HepG2 (cell line): ENCODE measurements around the gene SLC19A3. TPM values are rescaled to one million over a fixed set of nuclear protein-coding genes. Genes with fewer than 3 reads are reported as not detected.

Experiments
- CERS6 ChIP-seq: sonication (generic); formaldehyde crosslinking; IDR thresholded peaks from 2 replicates; pipeline ENCODE4 v1.5.0; 2020; ENCODE audit warnings: missing genetic modification reagents
- GFI1 ChIP-seq: sonication (generic); formaldehyde crosslinking; IDR thresholded peaks from 2 replicates; pipeline ENCODE4 v1.5.0; 2020; ENCODE audit warnings: missing genetic modification reagents, mild to moderate bottlenecking, borderline replicate concordance
- HMG20A ChIP-seq: IDR thresholded peaks from 2 replicates; pipeline ENCODE4 v1.6.1; 2016; ENCODE audit warnings: borderline replicate concordance
- HMGXB4 ChIP-seq, 2 experiments: sonication (generic) in 1 of 2; formaldehyde crosslinking in 1 of 2; IDR thresholded peaks; 2 replicates each; pipeline versions ENCODE4 v1.4.0 to v1.6.1; 2018 to 2020; ENCODE audit warnings: missing genetic modification reagents in 2 of 2, borderline replicate concordance in 1 of 2, low read depth in 1 of 2, mild to moderate bottlenecking in 1 of 2, missing biosample characterization in 1 of 2
- HOXA9 ChIP-seq: sonication (generic); formaldehyde crosslinking; IDR thresholded peaks from 2 replicates; pipeline ENCODE4 v1.8.1; 2022; ENCODE audit warnings: missing genetic modification reagents, mild to moderate bottlenecking, moderate library complexity, borderline replicate concordance
- IKZF5 ChIP-seq: IDR thresholded peaks from 2 replicates; pipeline ENCODE4 v1.6.1; 2018; ENCODE audit warnings: missing genetic modification reagents, mild to moderate bottlenecking, missing compliant biosample characterization
- KDM2A ChIP-seq: sonication (generic); formaldehyde crosslinking; IDR thresholded peaks from 2 replicates; pipeline ENCODE4 v1.4.0; 2020; ENCODE audit warnings: low read depth, missing genetic modification reagents, borderline replicate concordance
- MTF2 ChIP-seq: sonication (generic); formaldehyde crosslinking; IDR thresholded peaks from 2 replicates; pipeline ENCODE4 v1.5.0; 2020; ENCODE audit warnings: missing genetic modification reagents, borderline replicate concordance
- NCOA5 ChIP-seq: sonication (generic); formaldehyde crosslinking; IDR thresholded peaks from 2 replicates; pipeline ENCODE4 v1.4.0; 2020; ENCODE audit warnings: missing genetic modification reagents
- NFATC3 ChIP-seq: sonication (generic); formaldehyde crosslinking; IDR thresholded peaks from 2 replicates; pipeline ENCODE4 v1.5.1; 2020; ENCODE audit warnings: mild to moderate bottlenecking, missing genetic modification reagents
- NR2C2 ChIP-seq: sonication (generic); formaldehyde crosslinking; IDR thresholded peaks from 2 replicates; pipeline ENCODE4 v1.4.0; 2020; ENCODE audit warnings: missing genetic modification reagents, mild to moderate bottlenecking, moderate library complexity, borderline replicate concordance
- NR2F1 ChIP-seq, 2 experiments: fragments of 450-650 bp in 1 of 2; formaldehyde crosslinking in 1 of 2; IDR thresholded peaks; 2 replicates each; pipeline versions ENCODE4 v1.5.0 to v1.6.1; 2016 to 2020; ENCODE audit warnings: mild to moderate bottlenecking in 1 of 2, missing compliant biosample characterization in 1 of 2, missing genetic modification reagents in 1 of 2, moderate library complexity in 1 of 2
- TEAD2 ChIP-seq: sonication (generic); formaldehyde crosslinking; IDR thresholded peaks from 2 replicates; pipeline ENCODE4 v1.9.0; 2021; ENCODE audit warnings: missing genetic modification reagents
- YEATS4 ChIP-seq: sonication (generic); formaldehyde crosslinking; IDR thresholded peaks from 2 replicates; pipeline ENCODE4 v1.4.0; 2020; ENCODE audit warnings: missing genetic modification reagents, borderline replicate concordance
- ZBTB38 ChIP-seq: sonication (generic); formaldehyde crosslinking; IDR thresholded peaks from 2 replicates; pipeline ENCODE4 v1.5.1; 2020; ENCODE audit warnings: mild to moderate bottlenecking, missing genetic modification reagents
- ZNF276 ChIP-seq: sonication (generic); formaldehyde crosslinking; IDR thresholded peaks from 2 replicates; pipeline ENCODE4 v1.4.0; 2020; ENCODE audit warnings: mild to moderate bottlenecking, low read depth, missing genetic modification reagents
- ZNF333 ChIP-seq: sonication (generic); formaldehyde crosslinking; IDR thresholded peaks from 2 replicates; pipeline ENCODE4 v1.4.0; 2020; ENCODE audit warnings: mild to moderate bottlenecking, missing genetic modification reagents, borderline replicate concordance
- ZNF574 ChIP-seq: sonication (generic); formaldehyde crosslinking; IDR thresholded peaks from 2 replicates; pipeline ENCODE4 v1.4.0; 2020; ENCODE audit warnings: missing genetic modification reagents
- ZSCAN12 ChIP-seq: sonication (generic); formaldehyde crosslinking; IDR thresholded peaks from 2 replicates; pipeline ENCODE4 v1.9.0; 2021; ENCODE audit warnings: mild to moderate bottlenecking, missing genetic modification reagents
- polyA plus RNA-seq, 8 experiments: library from polyadenylated mRNA; depleted of rRNA in 3 of 8; stranded (reverse) in 7 of 8; unstranded in 1 of 8; fragments of >200 nt; fragmentation: Illumina TruSeq in 4 of 8; extraction: Trizol in 4 of 8; gene quantifications; 2 replicates each; pipeline versions ENCODE4 v1.2.1 to v1.2.3, GENCODE V29; 2011 to 2016; ENCODE audit warnings: low read depth in 4 of 8, missing spikeins in 1 of 8, mixed read lengths in 1 of 8; ENCODE audit not compliant: insufficient read depth in 1 of 8
- total RNA-seq, 5 experiments: library from RNA; depleted of rRNA; stranded (reverse); fragments of >200 nt; fragmentation: Illumina TruSeq; extraction: Trizol; gene quantifications; 2 replicates each; pipeline ENCODE4 v1.2.3, GENCODE V29; 2016; ENCODE audit warnings: low read depth in 1 of 5

SLC19A3 gene
- total and polyA plus RNA-seq, 2 of the 13 experiments (the other 11 are each of a cell fraction or from before 2014, with no cell fraction given), result 2.3 to 5.2 TPM

- TF ChIP-seq ZNF574 (CRISPR knock-in tag) (no peak), GFI1 (CRISPR knock-in tag) (no peak; the same call in 1 of the 2 replicates), ZNF276 (CRISPR knock-in tag) (no peak), NR2C2 (CRISPR knock-in tag) (0 out of 2 replicates have a peak, but pooled peaks have one; percentile 27), ZBTB38 (CRISPR knock-in tag) (0 out of 2 replicates have a peak, but pooled peaks have one; percentile 23), HMG20A (no peak), NR2F1 (CRISPR knock-in tag; IDR thresholded peaks at IDR 0.05) (no peak), YEATS4 (CRISPR knock-in tag) (no peak; the same call in 1 of the 2 replicates), KDM2A (CRISPR knock-in tag) (0 out of 2 replicates have a peak, but pooled peaks have one; percentile 62), CERS6 (CRISPR knock-in tag) (no peak), ZNF333 (CRISPR knock-in tag) (0 out of 2 replicates have a peak, but pooled peaks have one; percentile 42), MTF2 (CRISPR knock-in tag) (no peak), TEAD2 (CRISPR knock-in tag) (no peak), HMGXB4 (CRISPR knock-in tag; IDR thresholded peaks at IDR 0.05; ENCODE audit: borderline replicate concordance in 1 of 2, low read depth in 1 of 2) (peak; percentile 46; a peak in 1 of 4 replicates), ZSCAN12 (CRISPR knock-in tag) (no peak), NFATC3 (CRISPR knock-in tag) (no peak), HOXA9 (no peak), IKZF5 (CRISPR knock-in tag) (peak; percentile 24; the same call in 1 of the 2 replicates), NCOA5 (CRISPR knock-in tag) (no peak)
Observed at GRCh38 chr2:227717687-227718567, at the start of gene SLC19A3 (continued).
